ENCODE measurements around the gene PLXDC1.

The PLXDC1 gene

DNA sequence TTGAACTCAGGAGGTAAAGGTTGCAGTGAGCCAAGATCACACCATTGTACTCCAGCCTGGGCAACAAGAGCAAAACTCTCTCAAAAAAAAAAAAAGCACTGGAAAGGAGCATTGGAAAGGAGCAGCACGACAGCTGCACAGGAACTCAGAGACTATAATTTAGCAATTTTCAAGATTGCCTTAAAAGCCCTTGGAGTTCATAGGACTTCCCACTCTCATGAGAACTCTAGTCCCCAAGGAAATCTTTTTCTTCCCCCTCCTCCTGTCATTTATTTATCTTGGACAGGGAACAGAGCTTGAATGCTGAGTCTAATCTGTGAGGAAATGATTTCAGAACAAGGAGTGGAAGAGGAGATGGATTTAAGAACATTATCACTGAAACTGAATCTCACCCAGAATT is 69.0 kb downstream of the PLXDC1 start:
- DNase-seq (ENCODE audit: low spot score) = no peak
- TF ChIP-seq, protein P1, sequence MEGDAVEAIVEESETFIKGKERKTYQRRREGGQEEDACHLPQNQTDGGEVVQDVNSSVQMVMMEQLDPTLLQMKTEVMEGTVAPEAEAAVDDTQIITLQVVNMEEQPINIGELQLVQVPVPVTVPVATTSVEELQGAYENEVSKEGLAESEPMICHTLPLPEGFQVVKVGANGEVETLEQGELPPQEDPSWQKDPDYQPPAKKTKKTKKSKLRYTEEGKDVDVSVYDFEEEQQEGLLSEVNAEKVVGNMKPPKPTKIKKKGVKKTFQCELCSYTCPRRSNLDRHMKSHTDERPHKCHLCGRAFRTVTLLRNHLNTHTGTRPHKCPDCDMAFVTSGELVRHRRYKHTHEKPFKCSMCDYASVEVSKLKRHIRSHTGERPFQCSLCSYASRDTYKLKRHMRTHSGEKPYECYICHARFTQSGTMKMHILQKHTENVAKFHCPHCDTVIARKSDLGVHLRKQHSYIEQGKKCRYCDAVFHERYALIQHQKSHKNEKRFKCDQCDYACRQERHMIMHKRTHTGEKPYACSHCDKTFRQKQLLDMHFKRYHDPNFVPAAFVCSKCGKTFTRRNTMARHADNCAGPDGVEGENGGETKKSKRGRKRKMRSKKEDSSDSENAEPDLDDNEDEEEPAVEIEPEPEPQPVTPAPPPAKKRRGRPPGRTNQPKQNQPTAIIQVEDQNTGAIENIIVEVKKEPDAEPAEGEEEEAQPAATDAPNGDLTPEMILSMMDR (IDR thresholded peaks at IDR 0.05; ENCODE audit: extremely low read depth, missing control alignments) = no peak

DNA sequence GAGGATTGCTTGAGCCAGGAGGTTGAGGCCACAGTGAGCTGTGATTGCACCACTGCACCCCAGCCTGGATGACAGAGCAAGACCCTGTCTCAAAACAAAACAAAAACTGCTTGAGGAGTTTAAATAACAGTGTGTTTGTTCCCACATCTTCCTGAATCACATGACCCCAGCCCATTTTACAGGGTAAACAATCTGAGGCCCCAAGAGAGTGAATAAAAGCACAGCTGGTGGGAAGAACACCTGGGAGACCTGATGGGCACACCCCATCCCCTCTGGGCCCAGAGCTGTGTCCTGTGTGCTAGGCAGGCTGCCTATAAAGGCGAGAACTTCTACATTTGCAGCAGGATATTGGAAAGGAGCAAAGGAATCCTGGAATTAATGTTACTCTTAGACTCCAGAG is 69.6 kb downstream of the PLXDC1 start:
- no peak for DNase-seq (ENCODE audit: low spot score)
- TF ChIP-seq, protein P1 (IDR thresholded peaks at IDR 0.05; ENCODE audit: extremely low read depth, missing control alignments) = no peak

DNA sequence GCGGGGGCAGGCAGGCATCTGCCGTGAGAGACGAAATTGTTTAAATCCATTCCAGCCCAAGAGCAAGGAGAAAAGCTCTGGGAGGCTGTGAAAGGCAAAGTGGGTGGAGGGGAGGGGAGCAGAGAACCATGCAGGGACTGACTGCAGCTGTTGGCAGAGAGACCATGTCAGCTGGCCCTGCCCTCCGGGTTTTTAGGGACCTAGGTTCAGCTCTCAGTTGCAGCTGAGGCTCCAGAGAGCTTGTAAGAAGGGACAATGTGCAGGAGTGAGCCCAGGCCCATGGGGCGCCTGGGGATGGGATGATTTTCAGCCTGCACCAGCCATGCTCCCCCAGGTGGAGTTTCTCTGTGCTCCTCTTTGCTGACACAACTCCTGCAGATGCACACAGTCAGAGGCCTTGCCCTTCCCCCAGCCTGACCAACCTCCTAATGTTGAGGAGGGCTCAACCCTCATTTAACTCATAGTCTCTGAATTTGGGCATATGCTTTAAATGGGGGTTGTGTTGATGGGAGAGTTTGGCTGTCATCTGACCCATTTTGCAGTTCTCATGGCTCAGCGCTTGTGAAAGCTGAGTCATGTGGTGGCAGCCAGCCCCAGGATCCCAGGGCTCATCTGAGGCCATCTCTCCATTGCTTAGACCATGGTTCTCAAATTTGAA is 70.9 kb downstream of the PLXDC1 start:
- DNase-seq (ENCODE audit: low spot score) = no peak
- TF ChIP-seq, protein P1 (IDR thresholded peaks at IDR 0.05; ENCODE audit: extremely low read depth, missing control alignments) = no peak

DNA sequence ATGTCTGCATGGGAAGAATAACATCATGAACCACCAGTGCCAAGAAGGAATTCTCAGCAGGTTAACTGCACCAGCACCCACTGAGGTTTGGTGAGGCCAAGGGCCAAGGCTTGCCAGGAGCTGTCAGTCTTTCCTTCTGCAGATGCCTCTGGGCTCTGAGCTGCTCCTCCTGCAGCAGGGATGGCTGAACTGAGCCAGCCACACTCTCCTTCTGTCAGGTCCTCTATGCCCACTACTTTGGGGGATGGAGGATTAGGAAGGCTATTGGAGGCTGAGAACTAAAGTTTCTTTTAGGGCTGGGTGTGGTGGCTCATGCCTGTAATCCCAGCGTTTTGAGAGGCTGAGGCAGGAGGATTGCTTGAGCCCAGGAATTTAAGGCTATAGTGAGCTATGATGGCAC is 71.6 kb downstream of the PLXDC1 start:
- TF ChIP-seq, protein P1 (IDR thresholded peaks at IDR 0.05; ENCODE audit: extremely low read depth, missing control alignments) = no peak
- no peak for DNase-seq (ENCODE audit: low spot score)

DNA sequence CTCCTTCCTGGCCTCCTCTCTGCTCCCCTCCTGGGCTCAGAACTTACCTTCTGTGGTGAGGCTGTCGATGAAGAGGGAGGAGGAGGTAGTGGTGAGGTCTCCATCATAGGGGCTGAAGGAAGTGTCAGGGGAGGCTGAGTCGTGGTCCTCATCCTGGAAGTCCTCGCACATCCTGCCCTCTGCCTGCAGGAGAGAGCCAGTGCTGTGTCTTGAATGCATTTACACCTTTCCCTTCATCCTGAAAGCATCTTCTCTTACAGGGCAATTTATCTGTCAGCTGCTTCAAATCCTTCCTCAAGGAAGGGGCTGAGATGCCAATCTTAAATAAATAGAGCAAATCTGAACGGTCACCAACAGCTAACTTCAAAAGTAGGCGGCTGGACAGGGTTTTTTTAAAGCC is 73.6 kb downstream of the PLXDC1 start:
- DNase-seq (ENCODE audit: low spot score) = no peak
- TF ChIP-seq, protein P1 (IDR thresholded peaks at IDR 0.05; ENCODE audit: extremely low read depth, missing control alignments) = no peak

DNA sequence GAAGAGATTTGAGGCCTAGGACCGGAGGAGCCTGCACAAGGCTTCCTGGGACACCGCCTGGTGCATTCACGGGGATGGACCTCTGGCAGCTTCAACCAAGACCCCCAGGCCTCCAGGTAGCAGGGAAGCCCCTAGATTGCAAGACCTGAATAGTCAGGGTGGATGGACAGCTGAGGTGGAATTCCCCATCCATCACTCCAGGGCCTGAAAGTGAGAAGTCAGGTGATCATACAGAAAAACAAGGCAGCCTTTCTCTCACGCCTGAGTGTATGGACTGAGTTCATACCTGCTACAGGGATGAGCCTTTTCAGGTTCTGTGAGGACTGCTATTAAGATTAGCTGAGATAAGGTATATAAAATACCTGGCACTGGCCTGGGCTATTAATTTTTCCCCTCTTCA is 74.2 kb downstream of the PLXDC1 start:
- DNase-seq (ENCODE audit: low spot score) = no peak
- TF ChIP-seq, protein P1 (IDR thresholded peaks at IDR 0.05; ENCODE audit: extremely low read depth, missing control alignments) = no peak

DNA sequence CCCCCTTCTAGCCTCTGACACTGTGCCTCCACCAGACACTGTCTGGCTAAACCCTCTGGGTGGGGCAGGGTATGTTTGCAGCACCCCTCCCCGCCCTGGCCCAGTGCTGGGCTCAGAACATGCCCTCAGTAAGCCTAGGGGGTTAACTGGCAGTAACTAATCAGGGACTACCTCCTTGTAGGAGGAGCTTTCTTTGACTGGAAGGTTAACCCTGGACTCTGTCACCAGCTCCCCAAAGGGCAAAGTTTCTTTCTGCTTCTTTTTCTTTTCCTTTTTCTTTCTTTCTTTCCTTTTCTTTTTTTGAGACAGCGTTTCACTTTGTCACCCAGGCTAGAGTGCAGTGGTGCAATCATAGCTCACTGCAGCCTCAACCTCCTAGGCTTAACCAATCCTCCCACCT is 76.8 kb downstream of the PLXDC1 start:
- TF ChIP-seq, protein P1 (IDR thresholded peaks at IDR 0.05; ENCODE audit: extremely low read depth, missing control alignments) = no peak
- no peak for DNase-seq (ENCODE audit: low spot score)

Data from GM20000 (cell line).